HepG2 (cell line): ENCODE data around the gene LNX2. TPM values are rescaled to one million over a fixed set of nuclear protein-coding genes. Genes with fewer than 3 reads are reported as not detected.
A peak's percentile ranks its signal among the peaks of the same experiment; 100 is the strongest.

ENCODE experiments used
- ARID2 ChIP-seq: sonication (generic); formaldehyde crosslinking; IDR thresholded peaks from 2 replicates; pipeline ENCODE4 v1.8.1; 2022; ENCODE audit warnings: mild to moderate bottlenecking, missing genetic modification reagents, borderline replicate concordance
- HDAC1 ChIP-seq: sonication (generic); formaldehyde crosslinking; IDR thresholded peaks from 2 replicates; pipeline ENCODE4 v1.5.1; 2020; ENCODE audit warnings: mild to moderate bottlenecking, missing genetic modification reagents
- HNRNPL ChIP-seq: fragments of 200-400 bp; formaldehyde crosslinking; IDR thresholded peaks from 2 replicates; pipeline ENCODE4 v1.6.1; 2017; ENCODE audit warnings: mild to moderate bottlenecking, low read depth, low read length
- MAX ChIP-seq: IDR thresholded peaks from 2 replicates; pipeline ENCODE4 v1.6.1; 2012; ENCODE audit warnings: inconsistent platforms
- PHF5A ChIP-seq: IDR thresholded peaks from one replicate; pipeline ENCODE4 v1.6.1; 2018; ENCODE audit warnings: low read depth, missing genetic modification reagents; ENCODE audit not compliant: unreplicated experiment
- PPARG ChIP-seq: conservative IDR thresholded peaks from 2 replicates; pipeline ENCODE4 v1.6.1; 2016; ENCODE audit warnings: missing biosample characterization, missing genetic modification reagents
- SIX1 ChIP-seq: sonication (generic); formaldehyde crosslinking; IDR thresholded peaks from 2 replicates; pipeline ENCODE4 v1.4.0; 2020; ENCODE audit warnings: missing genetic modification reagents, borderline replicate concordance
- TIGD3 ChIP-seq: sonication (generic); formaldehyde crosslinking; IDR thresholded peaks from 2 replicates; pipeline ENCODE4 v1.5.1; 2020; ENCODE audit warnings: mild to moderate bottlenecking, missing genetic modification reagents, borderline replicate concordance
- TMF1 ChIP-seq: sonication (generic); formaldehyde crosslinking; IDR thresholded peaks from 2 replicates; pipeline ENCODE4 v1.8.1; 2022; ENCODE audit warnings: low read depth, missing genetic modification reagents
- ZBTB7B ChIP-seq: sonication (generic); formaldehyde crosslinking; IDR thresholded peaks from 2 replicates; pipeline ENCODE4 v1.4.0; 2020; ENCODE audit warnings: missing genetic modification reagents
- ZFP41 ChIP-seq: sonication (generic); formaldehyde crosslinking; IDR thresholded peaks from 2 replicates; pipeline ENCODE4 v1.4.0; 2020; ENCODE audit warnings: mild to moderate bottlenecking, missing genetic modification reagents, borderline replicate concordance
- ZNF276 ChIP-seq: sonication (generic); formaldehyde crosslinking; IDR thresholded peaks from 2 replicates; pipeline ENCODE4 v1.4.0; 2020; ENCODE audit warnings: mild to moderate bottlenecking, low read depth, missing genetic modification reagents
- ZNF362 ChIP-seq: sonication (generic); formaldehyde crosslinking; IDR thresholded peaks from 2 replicates; pipeline ENCODE4 v1.4.0; 2020; ENCODE audit warnings: missing genetic modification reagents, mild to moderate bottlenecking, borderline replicate concordance
- polyA plus RNA-seq, 8 experiments: library from polyadenylated mRNA; depleted of rRNA in 3 of 8; stranded (reverse) in 7 of 8; unstranded in 1 of 8; fragments of >200 nt; fragmentation: Illumina TruSeq in 4 of 8; extraction: Trizol in 4 of 8; gene quantifications; 2 replicates each; pipeline versions ENCODE4 v1.2.1 to v1.2.3, GENCODE V29; 2011 to 2016; ENCODE audit warnings: low read depth in 4 of 8, missing spikeins in 1 of 8, mixed read lengths in 1 of 8; ENCODE audit not compliant: insufficient read depth in 1 of 8
- total RNA-seq, 5 experiments: library from RNA; depleted of rRNA; stranded (reverse); fragments of >200 nt; fragmentation: Illumina TruSeq; extraction: Trizol; gene quantifications; 2 replicates each; pipeline ENCODE4 v1.2.3, GENCODE V29; 2016; ENCODE audit warnings: low read depth in 1 of 5
- TF ChIP-seq, protein P1 (sequence below): sonication (generic); formaldehyde crosslinking; IDR thresholded peaks from 2 replicates; pipeline ENCODE4 v1.4.0; 2020; ENCODE audit warnings: missing genetic modification reagents
- TF ChIP-seq, protein P2 (sequence below): fragments of 450-650 bp; IDR thresholded peaks from 2 replicates; pipeline ENCODE4 v1.6.1; 2016
- TF ChIP-seq, protein P3 (sequence below): sonication (generic); formaldehyde crosslinking; IDR thresholded peaks from 2 replicates; pipeline ENCODE4 v1.5.1; 2020; ENCODE audit warnings: mild to moderate bottlenecking, moderate library complexity, missing genetic modification reagents
- TF ChIP-seq, protein P4 (sequence below): fragments of 450-650 bp; IDR thresholded peaks from 2 replicates; pipeline ENCODE4 v1.6.1; 2017; ENCODE audit warnings: mild to moderate bottlenecking

Gene LNX2
- total and polyA plus RNA-seq, 2 of the 13 experiments (the other 11 are each of a cell fraction or from before 2014, with no cell fraction given): 9.2 to 9.7 TPM

- TF ChIP-seq, protein P1, sequence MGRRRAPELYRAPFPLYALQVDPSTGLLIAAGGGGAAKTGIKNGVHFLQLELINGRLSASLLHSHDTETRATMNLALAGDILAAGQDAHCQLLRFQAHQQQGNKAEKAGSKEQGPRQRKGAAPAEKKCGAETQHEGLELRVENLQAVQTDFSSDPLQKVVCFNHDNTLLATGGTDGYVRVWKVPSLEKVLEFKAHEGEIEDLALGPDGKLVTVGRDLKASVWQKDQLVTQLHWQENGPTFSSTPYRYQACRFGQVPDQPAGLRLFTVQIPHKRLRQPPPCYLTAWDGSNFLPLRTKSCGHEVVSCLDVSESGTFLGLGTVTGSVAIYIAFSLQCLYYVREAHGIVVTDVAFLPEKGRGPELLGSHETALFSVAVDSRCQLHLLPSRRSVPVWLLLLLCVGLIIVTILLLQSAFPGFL (CRISPR knock-in tag): no peak
- TF ChIP-seq, protein P2, sequence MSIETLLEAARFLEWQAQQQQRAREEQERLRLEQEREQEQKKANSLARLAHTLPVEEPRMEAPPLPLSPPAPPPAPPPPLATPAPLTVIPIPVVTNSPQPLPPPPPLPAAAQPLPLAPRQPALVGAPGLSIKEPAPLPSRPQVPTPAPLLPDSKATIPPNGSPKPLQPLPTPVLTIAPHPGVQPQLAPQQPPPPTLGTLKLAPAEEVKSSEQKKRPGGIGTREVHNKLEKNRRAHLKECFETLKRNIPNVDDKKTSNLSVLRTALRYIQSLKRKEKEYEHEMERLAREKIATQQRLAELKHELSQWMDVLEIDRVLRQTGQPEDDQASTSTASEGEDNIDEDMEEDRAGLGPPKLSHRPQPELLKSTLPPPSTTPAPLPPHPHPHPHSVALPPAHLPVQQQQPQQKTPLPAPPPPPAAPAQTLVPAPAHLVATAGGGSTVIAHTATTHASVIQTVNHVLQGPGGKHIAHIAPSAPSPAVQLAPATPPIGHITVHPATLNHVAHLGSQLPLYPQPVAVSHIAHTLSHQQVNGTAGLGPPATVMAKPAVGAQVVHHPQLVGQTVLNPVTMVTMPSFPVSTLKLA: no peak
- TF ChIP-seq TMF1 (CRISPR knock-in tag) (no peak), PHF5A (CRISPR knock-in tag) (peak; percentile 45), PPARG (CRISPR knock-in tag) (no peak), ZNF276 (CRISPR knock-in tag) (0 out of 2 replicates have a peak, but pooled peaks have one; percentile 48), MAX (no peak; the same call in 1 of the 2 replicates), HDAC1 (CRISPR knock-in tag) (peak; percentile 41; the same call in 1 of the 2 replicates), SIX1 (CRISPR knock-in tag) (no peak), ZBTB7B (no peak), ZNF362 (CRISPR knock-in tag) (no peak), HNRNPL (peak; percentile 74; the same call in 1 of the 2 replicates), ZFP41 (CRISPR knock-in tag) (no peak), ARID2 (CRISPR knock-in tag) (no peak), TIGD3 (CRISPR knock-in tag) (no peak)
- TF ChIP-seq, protein P3, sequence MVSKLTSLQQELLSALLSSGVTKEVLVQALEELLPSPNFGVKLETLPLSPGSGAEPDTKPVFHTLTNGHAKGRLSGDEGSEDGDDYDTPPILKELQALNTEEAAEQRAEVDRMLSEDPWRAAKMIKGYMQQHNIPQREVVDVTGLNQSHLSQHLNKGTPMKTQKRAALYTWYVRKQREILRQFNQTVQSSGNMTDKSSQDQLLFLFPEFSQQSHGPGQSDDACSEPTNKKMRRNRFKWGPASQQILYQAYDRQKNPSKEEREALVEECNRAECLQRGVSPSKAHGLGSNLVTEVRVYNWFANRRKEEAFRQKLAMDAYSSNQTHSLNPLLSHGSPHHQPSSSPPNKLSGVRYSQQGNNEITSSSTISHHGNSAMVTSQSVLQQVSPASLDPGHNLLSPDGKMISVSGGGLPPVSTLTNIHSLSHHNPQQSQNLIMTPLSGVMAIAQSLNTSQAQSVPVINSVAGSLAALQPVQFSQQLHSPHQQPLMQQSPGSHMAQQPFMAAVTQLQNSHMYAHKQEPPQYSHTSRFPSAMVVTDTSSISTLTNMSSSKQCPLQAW (CRISPR knock-in tag): peak; percentile 69
- TF ChIP-seq, protein P4, sequence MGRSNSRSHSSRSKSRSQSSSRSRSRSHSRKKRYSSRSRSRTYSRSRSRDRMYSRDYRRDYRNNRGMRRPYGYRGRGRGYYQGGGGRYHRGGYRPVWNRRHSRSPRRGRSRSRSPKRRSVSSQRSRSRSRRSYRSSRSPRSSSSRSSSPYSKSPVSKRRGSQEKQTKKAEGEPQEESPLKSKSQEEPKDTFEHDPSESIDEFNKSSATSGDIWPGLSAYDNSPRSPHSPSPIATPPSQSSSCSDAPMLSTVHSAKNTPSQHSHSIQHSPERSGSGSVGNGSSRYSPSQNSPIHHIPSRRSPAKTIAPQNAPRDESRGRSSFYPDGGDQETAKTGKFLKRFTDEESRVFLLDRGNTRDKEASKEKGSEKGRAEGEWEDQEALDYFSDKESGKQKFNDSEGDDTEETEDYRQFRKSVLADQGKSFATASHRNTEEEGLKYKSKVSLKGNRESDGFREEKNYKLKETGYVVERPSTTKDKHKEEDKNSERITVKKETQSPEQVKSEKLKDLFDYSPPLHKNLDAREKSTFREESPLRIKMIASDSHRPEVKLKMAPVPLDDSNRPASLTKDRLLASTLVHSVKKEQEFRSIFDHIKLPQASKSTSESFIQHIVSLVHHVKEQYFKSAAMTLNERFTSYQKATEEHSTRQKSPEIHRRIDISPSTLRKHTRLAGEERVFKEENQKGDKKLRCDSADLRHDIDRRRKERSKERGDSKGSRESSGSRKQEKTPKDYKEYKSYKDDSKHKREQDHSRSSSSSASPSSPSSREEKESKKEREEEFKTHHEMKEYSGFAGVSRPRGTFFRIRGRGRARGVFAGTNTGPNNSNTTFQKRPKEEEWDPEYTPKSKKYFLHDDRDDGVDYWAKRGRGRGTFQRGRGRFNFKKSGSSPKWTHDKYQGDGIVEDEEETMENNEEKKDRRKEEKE: no peak
Measured at GRCh38 chr13:27533155-27533643, 87.1 kb downstream of the LNX2 start (continued).
